GM19099 (cell line): ENCODE data around the gene ACBD4.

ENCODE experiments used
- POLR2A ChIP-seq: IDR thresholded peaks from 3 replicates; pipeline ENCODE4 v1.6.1; 2011; ENCODE audit warnings: low read depth; ENCODE audit not compliant: insufficient read length; ENCODE audit errors: extremely low read depth

Gene ACBD4

GRCh38 chr17:45132572-45133463 lies 2.7 kb upstream of the ACBD4 start:
- TF ChIP-seq POLR2A = peak; percentile 32

GRCh38 chr17:45135978-45136791 lies 698 bp downstream of the ACBD4 start:
- no peak for TF ChIP-seq POLR2A

GRCh38 chr17:45136846-45137560 lies 1.5 kb downstream of the ACBD4 start:
- no peak for TF ChIP-seq POLR2A

GRCh38 chr17:45137561-45138305 lies 2.2 kb downstream of the ACBD4 start:
- TF ChIP-seq POLR2A = no peak

- no peak for TF ChIP-seq POLR2A
Observed at GRCh38 chr17:45138911-45139532, 3.5 kb downstream of the ACBD4 start.

GRCh38 chr17:45139533-45139920 lies 4.0 kb downstream of the ACBD4 start:
- no peak for TF ChIP-seq POLR2A

- no peak for TF ChIP-seq POLR2A
Observed at GRCh38 chr17:45143094-45143670, 7.7 kb downstream of the ACBD4 start.

GRCh38 chr17:45143767-45144198 lies 8.3 kb downstream of the ACBD4 start:
- no peak for TF ChIP-seq POLR2A

GRCh38 chr17:45144199-45145034 lies 8.9 kb downstream of the ACBD4 start:
- peak; percentile 54 for TF ChIP-seq POLR2A

GRCh38 chr17:45145035-45145389 lies 9.5 kb downstream of the ACBD4 start:
- TF ChIP-seq POLR2A = no peak

GRCh38 chr17:45146166-45146565 lies 10.7 kb downstream of the ACBD4 start:
- no peak for TF ChIP-seq POLR2A

- no peak for TF ChIP-seq POLR2A
Observed at GRCh38 chr17:45146592-45146889, 11.1 kb downstream of the ACBD4 start.
